ENCODE data around the gene TADA2B. TPM values are rescaled to one million over a fixed set of nuclear protein-coding genes. Genes with fewer than 3 reads are reported as not detected.

TADA2B gene
- total and polyA plus RNA-seq, 2 donors: 8.8 to 15.2 TPM

GRCh38 chr4:7049739-7050138, 6.6 kb downstream of the TADA2B start:
- H3K4me3 ChIP-seq (ENCODE audit: low read length in 2 of 2): no peak overlapping the region
- peaks cover 16 to 40% of the 10 kb centered on the region in 2 donors for H3K4me1 ChIP-seq (ENCODE audit: control insufficient read depth in 2 of 2, insufficient read depth in 2 of 2, low read length in 2 of 2)
- 97% methylated on average over 11 of the region's 11 CpGs for WGBS
- no peaks in the 10 kb centered on the region for H3K9me3 ChIP-seq (ENCODE audit: control insufficient read depth in 2 of 2, insufficient read depth in 1 of 2, low read length in 1 of 2)
- no peaks in the 10 kb centered on the region for H3K27me3 ChIP-seq (ENCODE audit: control insufficient read depth in 2 of 2, insufficient read depth in 1 of 2, low read length in 1 of 2)
- no peak overlapping the region for H3K27ac ChIP-seq (ENCODE audit: low read depth in 1 of 2, low read length in 1 of 2)
- peaks cover 15 to 27% of the 10 kb centered on the region in 2 donors for H3K36me3 ChIP-seq (ENCODE audit: control insufficient read depth in 2 of 2, insufficient read depth in 2 of 2, low read length in 1 of 2)
- DNase-seq (ENCODE audit: low read depth in 6 of 9, low spot score in 9 of 9): no peak

- H3K9me3 ChIP-seq (ENCODE audit: control insufficient read depth in 2 of 2, insufficient read depth in 1 of 2, low read length in 1 of 2): no peaks in the 10 kb centered on the region
- no peak for DNase-seq (ENCODE audit: low read depth in 6 of 9, low spot score in 9 of 9)
- no peak overlapping the region for H3K4me3 ChIP-seq (ENCODE audit: low read length in 2 of 2)
- WGBS: 97% methylated on average over 36 of the region's 36 CpGs
- H3K27ac ChIP-seq (ENCODE audit: low read depth in 1 of 2, low read length in 1 of 2): no peak overlapping the region
- H3K36me3 ChIP-seq (ENCODE audit: control insufficient read depth in 2 of 2, insufficient read depth in 2 of 2, low read length in 1 of 2): peaks cover 22 to 35% of the 10 kb centered on the region in 2 donors
- peaks cover 15 to 31% of the 10 kb centered on the region in 2 donors for H3K4me1 ChIP-seq (ENCODE audit: control insufficient read depth in 2 of 2, insufficient read depth in 2 of 2, low read length in 2 of 2)
- no peaks in the 10 kb centered on the region for H3K27me3 ChIP-seq (ENCODE audit: control insufficient read depth in 2 of 2, insufficient read depth in 1 of 2, low read length in 1 of 2)
Observed at GRCh38 chr4:7050481-7051143, 7.4 kb downstream of the TADA2B start.

- H3K4me1 ChIP-seq (ENCODE audit: control insufficient read depth in 2 of 2, insufficient read depth in 2 of 2, low read length in 2 of 2): peaks cover 12 to 26% of the 10 kb centered on the region in 2 donors
- H3K36me3 ChIP-seq (ENCODE audit: control insufficient read depth in 2 of 2, insufficient read depth in 2 of 2, low read length in 1 of 2): peaks cover 27 to 37% of the 10 kb centered on the region in 2 donors
- no peak overlapping the region for H3K4me3 ChIP-seq (ENCODE audit: low read length in 2 of 2)
- H3K9me3 ChIP-seq (ENCODE audit: control insufficient read depth in 2 of 2, insufficient read depth in 1 of 2, low read length in 1 of 2): no peaks in the 10 kb centered on the region
- no peaks in the 10 kb centered on the region for H3K27me3 ChIP-seq (ENCODE audit: control insufficient read depth in 2 of 2, insufficient read depth in 1 of 2, low read length in 1 of 2)
- no peak overlapping the region for H3K27ac ChIP-seq (ENCODE audit: low read depth in 1 of 2, low read length in 1 of 2)
- no peak for DNase-seq (ENCODE audit: low read depth in 6 of 9, low spot score in 9 of 9)
- 97% methylated on average over 12 of the region's 12 CpGs for WGBS
Observed at GRCh38 chr4:7051144-7051495, 7.9 kb downstream of the TADA2B start.

- peaks cover 33 to 39% of the 10 kb centered on the region in 2 donors for H3K36me3 ChIP-seq (ENCODE audit: control insufficient read depth in 2 of 2, insufficient read depth in 2 of 2, low read length in 1 of 2)
- WGBS: 97% methylated on average over 14 of the region's 14 CpGs
- no peak overlapping the region for H3K27ac ChIP-seq (ENCODE audit: low read depth in 1 of 2, low read length in 1 of 2)
- H3K9me3 ChIP-seq (ENCODE audit: control insufficient read depth in 2 of 2, insufficient read depth in 1 of 2, low read length in 1 of 2): no peaks in the 10 kb centered on the region
- H3K4me3 ChIP-seq (ENCODE audit: low read length in 2 of 2): no peak overlapping the region
- DNase-seq (ENCODE audit: low read depth in 6 of 9, low spot score in 9 of 9): no peak
- H3K27me3 ChIP-seq (ENCODE audit: control insufficient read depth in 2 of 2, insufficient read depth in 1 of 2, low read length in 1 of 2): no peaks in the 10 kb centered on the region
- H3K4me1 ChIP-seq (ENCODE audit: control insufficient read depth in 2 of 2, insufficient read depth in 2 of 2, low read length in 2 of 2): peaks cover 7 to 18% of the 10 kb centered on the region in 2 donors
Observed at GRCh38 chr4:7051905-7052304, 8.7 kb downstream of the TADA2B start.

- WGBS: 94% methylated on average over 14 of the region's 14 CpGs
- Histone ChIP-seq H3K9me3 (ENCODE audit: control insufficient read depth in 2 of 2, insufficient read depth in 1 of 2, low read length in 1 of 2) (no peaks in the 10 kb centered on the region), H3K36me3 (ENCODE audit: control insufficient read depth in 2 of 2, insufficient read depth in 2 of 2, low read length in 1 of 2) (peaks cover 33 to 39% of the 10 kb centered on the region in 2 donors), H3K4me3 (ENCODE audit: low read length in 2 of 2) (no peak overlapping the region), H3K27ac (ENCODE audit: low read depth in 1 of 2, low read length in 1 of 2) (no peak overlapping the region), H3K4me1 (ENCODE audit: control insufficient read depth in 2 of 2, insufficient read depth in 2 of 2, low read length in 2 of 2) (peaks cover 7 to 17% of the 10 kb centered on the region in 2 donors), H3K27me3 (ENCODE audit: control insufficient read depth in 2 of 2, insufficient read depth in 1 of 2, low read length in 1 of 2) (no peaks in the 10 kb centered on the region)
- DNase-seq (ENCODE audit: low read depth in 6 of 9, low spot score in 9 of 9): no peak
Observed at GRCh38 chr4:7052313-7052712, 9.1 kb downstream of the TADA2B start.

- H3K27ac ChIP-seq (ENCODE audit: low read depth in 1 of 2, low read length in 1 of 2): no peak overlapping the region
- H3K4me1 ChIP-seq (ENCODE audit: control insufficient read depth in 2 of 2, insufficient read depth in 2 of 2, low read length in 2 of 2): peaks cover 7 to 17% of the 10 kb centered on the region in 2 donors
- H3K9me3 ChIP-seq (ENCODE audit: control insufficient read depth in 2 of 2, insufficient read depth in 1 of 2, low read length in 1 of 2): no peaks in the 10 kb centered on the region
- peaks cover 33 to 39% of the 10 kb centered on the region in 2 donors for H3K36me3 ChIP-seq (ENCODE audit: control insufficient read depth in 2 of 2, insufficient read depth in 2 of 2, low read length in 1 of 2)
- no peaks in the 10 kb centered on the region for H3K27me3 ChIP-seq (ENCODE audit: control insufficient read depth in 2 of 2, insufficient read depth in 1 of 2, low read length in 1 of 2)
- no peak overlapping the region for H3K4me3 ChIP-seq (ENCODE audit: low read length in 2 of 2)
- WGBS: 49% methylated on average over 20 of the region's 20 CpGs
- no peak for DNase-seq (ENCODE audit: low read depth in 6 of 9, low spot score in 9 of 9)
Observed at GRCh38 chr4:7052923-7053715, 9.9 kb downstream of the TADA2B start.

- no peaks in the 10 kb centered on the region for H3K9me3 ChIP-seq (ENCODE audit: control insufficient read depth in 2 of 2, insufficient read depth in 1 of 2, low read length in 1 of 2)
- peaks cover 7 to 17% of the 10 kb centered on the region in 2 donors for H3K4me1 ChIP-seq (ENCODE audit: control insufficient read depth in 2 of 2, insufficient read depth in 2 of 2, low read length in 2 of 2)
- 98% methylated on average over 52 of the region's 52 CpGs for WGBS
- no peaks in the 10 kb centered on the region for H3K27me3 ChIP-seq (ENCODE audit: control insufficient read depth in 2 of 2, insufficient read depth in 1 of 2, low read length in 1 of 2)
- H3K4me3 ChIP-seq (ENCODE audit: low read length in 2 of 2): no peak overlapping the region
- H3K36me3 ChIP-seq (ENCODE audit: control insufficient read depth in 2 of 2, insufficient read depth in 2 of 2, low read length in 1 of 2): peaks cover 34 to 39% of the 10 kb centered on the region in 2 donors
- no peak overlapping the region for H3K27ac ChIP-seq (ENCODE audit: low read depth in 1 of 2, low read length in 1 of 2)
- DNase-seq (ENCODE audit: low read depth in 6 of 9, low spot score in 9 of 9): no peak
Observed at GRCh38 chr4:7054106-7054880, 11.1 kb downstream of the TADA2B start.

GRCh38 chr4:7055111-7055989, 12.2 kb downstream of the TADA2B start:
- H3K4me1 ChIP-seq (ENCODE audit: control insufficient read depth in 2 of 2, insufficient read depth in 2 of 2, low read length in 2 of 2): peaks cover 7 to 17% of the 10 kb centered on the region in 2 donors
- H3K36me3 ChIP-seq (ENCODE audit: control insufficient read depth in 2 of 2, insufficient read depth in 2 of 2, low read length in 1 of 2): peaks cover 41 to 43% of the 10 kb centered on the region in 2 donors
- no peak overlapping the region for H3K27ac ChIP-seq (ENCODE audit: low read depth in 1 of 2, low read length in 1 of 2)
- no peaks in the 10 kb centered on the region for H3K9me3 ChIP-seq (ENCODE audit: control insufficient read depth in 2 of 2, insufficient read depth in 1 of 2, low read length in 1 of 2)
- WGBS: 98% methylated on average over 31 of the region's 31 CpGs
- no peaks in the 10 kb centered on the region for H3K27me3 ChIP-seq (ENCODE audit: control insufficient read depth in 2 of 2, insufficient read depth in 1 of 2, low read length in 1 of 2)
- no peak overlapping the region for H3K4me3 ChIP-seq (ENCODE audit: low read length in 2 of 2)
- no peak for DNase-seq (ENCODE audit: low read depth in 6 of 9, low spot score in 9 of 9)
